ENCODE measurements around the gene SCP2D1. TPM values are rescaled to one million over a fixed set of nuclear protein-coding genes. Genes with fewer than 3 reads are reported as not detected.

Gene SCP2D1
- not detected in 2 replicates for total RNA-seq
- long read RNA-seq: 0 reads

DNA sequence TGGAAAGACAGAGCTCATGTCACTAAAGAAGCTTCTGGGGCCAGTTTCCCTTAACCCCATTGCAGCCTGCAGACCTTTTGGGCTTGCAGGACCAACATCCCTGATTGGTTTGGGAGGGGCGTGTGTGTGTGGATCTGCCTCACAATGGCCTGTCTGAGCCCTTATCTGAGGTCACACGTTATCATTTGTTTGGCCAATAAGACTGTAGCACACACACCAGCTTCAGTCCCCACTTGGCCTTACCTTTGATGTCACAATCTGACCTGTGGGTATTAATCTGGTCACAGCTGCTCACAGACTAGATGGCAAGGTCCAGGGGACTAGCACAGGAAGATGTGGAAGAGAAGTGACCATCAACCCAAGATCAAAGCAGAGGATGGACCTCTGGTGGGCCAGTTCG lies at the start of gene SCP2D1:
Gene SCP2D1, plus strand, starts transcription at position 301 of the 400 bp plus-strand sequence. Its CDS starts 33 bp downstream, at position 334.
- H3K4me1 Mint-ChIP-seq: no peaks in the 10 kb centered on the region
- H3K4me3 Mint-ChIP-seq: no peak within 1 kb of the TSS
- TF ChIP-seq, protein P1, sequence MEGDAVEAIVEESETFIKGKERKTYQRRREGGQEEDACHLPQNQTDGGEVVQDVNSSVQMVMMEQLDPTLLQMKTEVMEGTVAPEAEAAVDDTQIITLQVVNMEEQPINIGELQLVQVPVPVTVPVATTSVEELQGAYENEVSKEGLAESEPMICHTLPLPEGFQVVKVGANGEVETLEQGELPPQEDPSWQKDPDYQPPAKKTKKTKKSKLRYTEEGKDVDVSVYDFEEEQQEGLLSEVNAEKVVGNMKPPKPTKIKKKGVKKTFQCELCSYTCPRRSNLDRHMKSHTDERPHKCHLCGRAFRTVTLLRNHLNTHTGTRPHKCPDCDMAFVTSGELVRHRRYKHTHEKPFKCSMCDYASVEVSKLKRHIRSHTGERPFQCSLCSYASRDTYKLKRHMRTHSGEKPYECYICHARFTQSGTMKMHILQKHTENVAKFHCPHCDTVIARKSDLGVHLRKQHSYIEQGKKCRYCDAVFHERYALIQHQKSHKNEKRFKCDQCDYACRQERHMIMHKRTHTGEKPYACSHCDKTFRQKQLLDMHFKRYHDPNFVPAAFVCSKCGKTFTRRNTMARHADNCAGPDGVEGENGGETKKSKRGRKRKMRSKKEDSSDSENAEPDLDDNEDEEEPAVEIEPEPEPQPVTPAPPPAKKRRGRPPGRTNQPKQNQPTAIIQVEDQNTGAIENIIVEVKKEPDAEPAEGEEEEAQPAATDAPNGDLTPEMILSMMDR (conservative IDR thresholded peaks at IDR 0.05): no peak
- DNase-seq (ENCODE audit: low read depth, low spot score): no peak
- no peak within 1 kb of the TSS for H3K27ac Mint-ChIP-seq (ENCODE audit: unreplicated experiment)
- H3K36me3 Mint-ChIP-seq (ENCODE audit: low read depth): no peaks in the 10 kb centered on the region
- H3K27me3 Mint-ChIP-seq (ENCODE audit: low read depth): peaks cover 19% of the 10 kb centered on the region
- no peaks in the 10 kb centered on the region for H3K9me3 Mint-ChIP-seq

- Mint-ChIP-seq H3K27ac (ENCODE audit: unreplicated experiment) (no peak overlapping the region), H3K27me3 (ENCODE audit: low read depth) (no peaks in the 10 kb centered on the region), H3K36me3 (ENCODE audit: low read depth) (peaks cover 16% of the 10 kb centered on the region), H3K4me1 (no peaks in the 10 kb centered on the region), H3K9me3 (no peaks in the 10 kb centered on the region), H3K4me3 (no peak overlapping the region)
- DNase-seq (ENCODE audit: low read depth, low spot score): no peak
- TF ChIP-seq, protein P1 (conservative IDR thresholded peaks at IDR 0.05): no peak
These were observed 45.9 kb upstream of the SCP2D1 start for GRCh38 chr20:18767676-18768075.

GRCh38 chr20:18773566-18773965 lies 40.0 kb upstream of the SCP2D1 start:
- H3K9me3 Mint-ChIP-seq: no peaks in the 10 kb centered on the region

GRCh38 chr20:18774207-18774606 lies 39.4 kb upstream of the SCP2D1 start:
- no peak overlapping the region for H3K4me3 Mint-ChIP-seq
- no peaks in the 10 kb centered on the region for H3K9me3 Mint-ChIP-seq
- H3K27ac Mint-ChIP-seq (ENCODE audit: unreplicated experiment): no peak overlapping the region
- DNase-seq (ENCODE audit: low read depth, low spot score): no peak
- no peaks in the 10 kb centered on the region for H3K36me3 Mint-ChIP-seq (ENCODE audit: low read depth)
- H3K27me3 Mint-ChIP-seq (ENCODE audit: low read depth): peaks cover 2% of the 10 kb centered on the region
- no peaks in the 10 kb centered on the region for H3K4me1 Mint-ChIP-seq
- TF ChIP-seq, protein P1 (conservative IDR thresholded peaks at IDR 0.05): no peak

More at GRCh38 chr20:18773566-18773965, 40.0 kb upstream of the SCP2D1 start:
- no peaks in the 10 kb centered on the region for H3K4me1 Mint-ChIP-seq
- no peak overlapping the region for H3K4me3 Mint-ChIP-seq
- no peak overlapping the region for H3K27ac Mint-ChIP-seq (ENCODE audit: unreplicated experiment)
- DNase-seq (ENCODE audit: low read depth, low spot score): no peak
- H3K36me3 Mint-ChIP-seq (ENCODE audit: low read depth): no peaks in the 10 kb centered on the region
- TF ChIP-seq, protein P1 (conservative IDR thresholded peaks at IDR 0.05): no peak
- peaks cover 2% of the 10 kb centered on the region for H3K27me3 Mint-ChIP-seq (ENCODE audit: low read depth)

- no peak overlapping the region for H3K4me3 Mint-ChIP-seq
- H3K27ac Mint-ChIP-seq (ENCODE audit: unreplicated experiment): no peak overlapping the region
- no peaks in the 10 kb centered on the region for H3K36me3 Mint-ChIP-seq (ENCODE audit: low read depth)
- peaks cover 2% of the 10 kb centered on the region for H3K27me3 Mint-ChIP-seq (ENCODE audit: low read depth)
- no peaks in the 10 kb centered on the region for H3K4me1 Mint-ChIP-seq
- H3K9me3 Mint-ChIP-seq: no peaks in the 10 kb centered on the region
- TF ChIP-seq, protein P1 (conservative IDR thresholded peaks at IDR 0.05): no peak
- DNase-seq (ENCODE audit: low read depth, low spot score): no peak
These were observed 38.0 kb upstream of the SCP2D1 start for GRCh38 chr20:18775633-18776032.
